Osteoblast (primary cell): Measurements from ENCODE around the gene CIITA. TPM values are rescaled to one million over a fixed set of nuclear protein-coding genes. Genes with fewer than 3 reads are reported as not detected.

Experiments
- DNase-seq: peaks from one replicate; pipeline ENCODE4 v3.0.0; 2011; ENCODE audit warnings: low spot score, mixed read lengths; ENCODE audit not compliant: insufficient read length; ENCODE audit errors: missing footprints
- H2AFZ ChIP-seq: 2 replicates; pipeline ENCODE4 v1.6.0; 2011; ENCODE audit warnings: mild to moderate bottlenecking, low read length
- H3K27ac ChIP-seq: 2 replicates; pipeline ENCODE4 v1.5.1; 2011; ENCODE audit warnings: mild to moderate bottlenecking, low read depth, low read length, moderate library complexity
- H3K27me3 ChIP-seq: 2 replicates; pipeline ENCODE4 v1.6.0; 2012; ENCODE audit warnings: mild to moderate bottlenecking, control low read depth, inconsistent platforms, low read length, moderate library complexity; ENCODE audit not compliant: insufficient read depth
- H3K36me3 ChIP-seq: 2 replicates; pipeline ENCODE4 v1.5.1; 2011; ENCODE audit warnings: mild to moderate bottlenecking, low read length, control low read depth, moderate library complexity; ENCODE audit not compliant: insufficient read depth
- H3K4me1 ChIP-seq: 2 replicates; pipeline ENCODE4 v1.5.1; 2011; ENCODE audit warnings: mild to moderate bottlenecking, low read length, control low read depth, moderate library complexity; ENCODE audit not compliant: insufficient read depth
- H3K4me2 ChIP-seq: 2 replicates; pipeline ENCODE4 v1.6.0; 2011; ENCODE audit warnings: mild to moderate bottlenecking, low read length; ENCODE audit not compliant: insufficient read depth
- H3K4me3 ChIP-seq: fragments of 200-600 bp; sonication (generic); 3 replicates; pipeline ENCODE4 v1.5.1; 2012; ENCODE audit warnings: mild to moderate bottlenecking, low read length, inconsistent platforms; ENCODE audit not compliant: insufficient read depth
- H3K79me2 ChIP-seq: 2 replicates; pipeline ENCODE4 v1.6.0; 2012; ENCODE audit warnings: mild to moderate bottlenecking, low read length, control low read depth, inconsistent platforms; ENCODE audit not compliant: insufficient read depth
- H3K9me3 ChIP-seq: 2 replicates; pipeline ENCODE4 v1.5.1; 2011; ENCODE audit warnings: low read depth, low read length, control low read depth
- H4K20me1 ChIP-seq: 2 replicates; pipeline ENCODE4 v1.6.0; 2012; ENCODE audit warnings: mild to moderate bottlenecking, low read length, control low read depth; ENCODE audit not compliant: insufficient read depth
- total RNA-seq: library from RNA; depleted of rRNA; stranded (reverse); fragments of >200 nt; gene quantifications from 2 replicates; pipeline ENCODE4 v1.2.3, GENCODE V29; 2012
- TF ChIP-seq, protein P1 (sequence below): IDR thresholded peaks from 2 replicates; pipeline ENCODE4 v1.5.1; 2011; ENCODE audit warnings: mild to moderate bottlenecking, low read depth, low read length, moderate library complexity; ENCODE audit errors: extremely low read depth

The CIITA gene
- total RNA-seq, 1 donor: 2.5 TPM

DNA sequence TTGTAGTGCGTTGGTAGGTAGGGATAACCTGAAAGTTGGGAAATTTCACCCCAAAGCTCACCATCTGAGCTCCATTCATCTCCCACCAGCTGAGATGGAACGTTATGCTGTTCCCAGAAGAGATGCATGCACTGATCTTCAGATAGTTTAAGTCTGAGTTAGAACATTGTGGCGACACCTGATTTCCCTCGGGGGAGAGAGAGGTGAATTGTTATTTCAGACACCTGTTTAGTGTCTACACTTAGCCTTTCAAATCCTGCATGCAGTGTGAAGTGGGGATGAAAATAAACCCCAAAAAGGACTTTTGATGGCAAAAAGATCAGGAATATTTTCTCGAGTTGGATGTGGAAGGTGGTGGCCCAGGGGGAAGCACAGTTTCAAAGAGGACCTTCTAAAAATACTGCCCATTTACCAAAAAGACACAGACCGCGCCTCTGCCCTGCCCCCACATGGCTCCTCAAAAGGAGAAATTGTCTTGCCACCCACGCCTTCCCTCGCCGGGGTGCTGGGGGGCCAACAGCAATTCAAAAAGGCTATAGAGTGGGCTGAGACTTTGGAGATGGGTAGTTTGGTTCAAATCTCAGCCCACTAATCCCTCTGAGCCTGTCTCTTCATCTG, 11.4 kb downstream of the CIITA start:
- H3K4me3 ChIP-seq: no peak overlapping the region
- no peak overlapping the region for H2AFZ ChIP-seq
- no peaks in the 10 kb centered on the region for H4K20me1 ChIP-seq
- no peak for DNase-seq
- TF ChIP-seq, protein P1, sequence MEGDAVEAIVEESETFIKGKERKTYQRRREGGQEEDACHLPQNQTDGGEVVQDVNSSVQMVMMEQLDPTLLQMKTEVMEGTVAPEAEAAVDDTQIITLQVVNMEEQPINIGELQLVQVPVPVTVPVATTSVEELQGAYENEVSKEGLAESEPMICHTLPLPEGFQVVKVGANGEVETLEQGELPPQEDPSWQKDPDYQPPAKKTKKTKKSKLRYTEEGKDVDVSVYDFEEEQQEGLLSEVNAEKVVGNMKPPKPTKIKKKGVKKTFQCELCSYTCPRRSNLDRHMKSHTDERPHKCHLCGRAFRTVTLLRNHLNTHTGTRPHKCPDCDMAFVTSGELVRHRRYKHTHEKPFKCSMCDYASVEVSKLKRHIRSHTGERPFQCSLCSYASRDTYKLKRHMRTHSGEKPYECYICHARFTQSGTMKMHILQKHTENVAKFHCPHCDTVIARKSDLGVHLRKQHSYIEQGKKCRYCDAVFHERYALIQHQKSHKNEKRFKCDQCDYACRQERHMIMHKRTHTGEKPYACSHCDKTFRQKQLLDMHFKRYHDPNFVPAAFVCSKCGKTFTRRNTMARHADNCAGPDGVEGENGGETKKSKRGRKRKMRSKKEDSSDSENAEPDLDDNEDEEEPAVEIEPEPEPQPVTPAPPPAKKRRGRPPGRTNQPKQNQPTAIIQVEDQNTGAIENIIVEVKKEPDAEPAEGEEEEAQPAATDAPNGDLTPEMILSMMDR: no peak
- no peak overlapping the region for H3K4me2 ChIP-seq
- H3K27ac ChIP-seq: no peak overlapping the region
- H3K9me3 ChIP-seq: no peaks in the 10 kb centered on the region
- no peaks in the 10 kb centered on the region for H3K4me1 ChIP-seq
- no peaks in the 10 kb centered on the region for H3K79me2 ChIP-seq
- H3K27me3 ChIP-seq: peaks cover 10% of the 10 kb centered on the region
- H3K36me3 ChIP-seq: no peaks in the 10 kb centered on the region

DNA sequence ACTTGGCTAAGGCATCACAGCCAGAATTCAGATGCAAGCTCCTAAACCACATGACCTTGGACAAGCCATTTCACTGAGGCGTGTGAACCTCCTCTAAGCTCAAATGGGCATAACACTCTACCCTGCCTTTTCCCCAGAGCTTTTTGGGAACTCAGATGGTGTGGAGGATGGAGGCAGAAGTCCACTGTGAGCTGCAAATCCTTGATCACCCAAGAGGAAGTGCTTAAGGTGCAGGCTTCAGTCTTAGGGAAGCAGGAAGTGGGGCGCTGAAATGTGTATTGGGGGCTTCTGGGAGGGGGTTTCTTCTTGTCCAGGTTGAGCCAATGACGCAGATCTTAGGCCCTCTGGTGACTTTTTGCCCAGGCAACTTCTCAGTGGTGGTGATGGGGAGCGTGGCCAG, 12.9 kb downstream of the CIITA start:
- no peak overlapping the region for H3K27ac ChIP-seq
- DNase-seq: no peak
- H3K4me1 ChIP-seq: no peaks in the 10 kb centered on the region
- peaks cover 3% of the 10 kb centered on the region for H3K27me3 ChIP-seq
- H3K4me2 ChIP-seq: no peak overlapping the region
- no peak overlapping the region for H3K4me3 ChIP-seq
- no peaks in the 10 kb centered on the region for H3K36me3 ChIP-seq
- H4K20me1 ChIP-seq: no peaks in the 10 kb centered on the region
- H2AFZ ChIP-seq: no peak overlapping the region
- no peaks in the 10 kb centered on the region for H3K9me3 ChIP-seq
- H3K79me2 ChIP-seq: no peaks in the 10 kb centered on the region
- TF ChIP-seq, protein P1: no peak

DNA sequence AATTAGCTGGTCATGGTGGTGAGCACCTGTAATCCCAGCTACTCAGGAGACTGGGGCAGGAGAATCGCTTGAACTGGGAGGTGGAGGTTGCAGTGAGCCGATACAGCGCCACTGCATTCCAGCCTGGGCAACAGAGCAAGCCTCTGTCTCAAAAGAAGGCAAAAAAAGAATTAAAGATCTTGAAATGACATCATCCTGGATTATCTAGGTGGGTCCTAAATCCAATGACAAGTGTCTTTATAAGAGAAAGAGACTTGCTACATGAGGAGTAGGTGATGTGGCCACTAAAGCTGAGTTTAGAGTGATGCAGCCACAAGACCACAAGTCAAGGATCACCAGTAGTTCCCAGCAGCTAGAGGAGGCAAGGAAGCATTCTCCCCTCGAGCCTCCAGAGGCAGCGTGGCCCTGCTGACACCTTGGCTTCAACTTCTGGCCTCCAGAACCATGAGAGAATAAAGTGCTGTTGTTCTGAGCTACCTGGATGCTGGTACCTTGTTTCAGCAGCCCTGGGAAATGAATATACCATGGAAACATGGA, 15.8 kb downstream of the CIITA start:
- Histone ChIP-seq H4K20me1 (no peaks in the 10 kb centered on the region), H3K27me3 (no peaks in the 10 kb centered on the region), H2AFZ (no peak overlapping the region), H3K4me3 (no peak overlapping the region), H3K9me3 (no peaks in the 10 kb centered on the region), H3K4me1 (no peaks in the 10 kb centered on the region), H3K27ac (no peak overlapping the region), H3K36me3 (no peaks in the 10 kb centered on the region), H3K79me2 (no peaks in the 10 kb centered on the region), H3K4me2 (no peak overlapping the region)
- TF ChIP-seq, protein P1: no peak
- DNase-seq: no peak

DNA sequence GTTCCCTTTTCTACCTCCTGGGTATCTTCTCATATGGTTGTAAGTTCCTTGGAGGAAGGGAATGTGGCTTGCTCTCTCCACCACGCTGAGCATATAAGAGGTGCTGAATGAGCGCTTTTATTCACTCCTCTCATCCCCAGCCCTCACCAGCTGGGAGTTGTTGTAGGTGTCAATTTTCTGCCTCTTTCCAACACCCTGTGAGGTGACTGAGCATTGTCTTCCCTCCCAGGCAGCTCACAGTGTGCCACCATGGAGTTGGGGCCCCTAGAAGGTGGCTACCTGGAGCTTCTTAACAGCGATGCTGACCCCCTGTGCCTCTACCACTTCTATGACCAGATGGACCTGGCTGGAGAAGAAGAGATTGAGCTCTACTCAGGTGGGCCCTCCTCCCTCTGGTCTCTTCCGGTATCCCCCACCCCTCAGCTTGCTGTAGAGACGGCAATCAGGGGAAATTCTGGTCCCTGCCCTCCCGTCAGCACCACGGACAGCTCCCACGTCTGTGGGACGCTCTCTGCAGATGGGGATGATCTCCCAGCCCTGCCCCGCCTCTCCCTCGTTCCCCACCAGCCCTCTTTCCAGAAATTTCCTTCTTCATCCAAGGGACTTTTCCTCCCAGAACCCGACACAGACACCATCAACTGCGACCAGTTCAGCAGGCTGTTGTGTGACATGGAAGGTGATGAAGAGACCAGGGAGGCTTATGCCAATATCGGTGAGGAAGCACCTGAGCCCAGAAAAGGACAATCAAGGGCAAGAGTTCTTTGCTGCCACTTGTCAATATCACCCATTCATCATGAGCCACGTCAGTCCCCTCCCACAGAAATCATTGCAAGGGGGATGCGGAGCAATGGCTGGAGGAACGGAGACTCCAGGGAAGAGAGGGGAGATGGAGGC, 18.3 kb downstream of the CIITA start:
- TF ChIP-seq, protein P1: no peak
- Histone ChIP-seq H3K4me3 (no peak overlapping the region), H2AFZ (no peak overlapping the region), H3K4me2 (no peak overlapping the region), H3K27me3 (no peaks in the 10 kb centered on the region), H3K79me2 (no peaks in the 10 kb centered on the region), H3K27ac (no peak overlapping the region), H3K9me3 (no peaks in the 10 kb centered on the region), H4K20me1 (no peaks in the 10 kb centered on the region), H3K36me3 (no peaks in the 10 kb centered on the region), H3K4me1 (no peaks in the 10 kb centered on the region)
- DNase-seq: peak; percentile 80
